ENCODE data around the gene CHMP2A. TPM values are rescaled to one million over a fixed set of nuclear protein-coding genes. Genes with fewer than 3 reads are reported as not detected.

Gene CHMP2A
- total RNA-seq, 3 donors from 2014 or later = 74.6 to 157 (median 92.8) TPM

DNA sequence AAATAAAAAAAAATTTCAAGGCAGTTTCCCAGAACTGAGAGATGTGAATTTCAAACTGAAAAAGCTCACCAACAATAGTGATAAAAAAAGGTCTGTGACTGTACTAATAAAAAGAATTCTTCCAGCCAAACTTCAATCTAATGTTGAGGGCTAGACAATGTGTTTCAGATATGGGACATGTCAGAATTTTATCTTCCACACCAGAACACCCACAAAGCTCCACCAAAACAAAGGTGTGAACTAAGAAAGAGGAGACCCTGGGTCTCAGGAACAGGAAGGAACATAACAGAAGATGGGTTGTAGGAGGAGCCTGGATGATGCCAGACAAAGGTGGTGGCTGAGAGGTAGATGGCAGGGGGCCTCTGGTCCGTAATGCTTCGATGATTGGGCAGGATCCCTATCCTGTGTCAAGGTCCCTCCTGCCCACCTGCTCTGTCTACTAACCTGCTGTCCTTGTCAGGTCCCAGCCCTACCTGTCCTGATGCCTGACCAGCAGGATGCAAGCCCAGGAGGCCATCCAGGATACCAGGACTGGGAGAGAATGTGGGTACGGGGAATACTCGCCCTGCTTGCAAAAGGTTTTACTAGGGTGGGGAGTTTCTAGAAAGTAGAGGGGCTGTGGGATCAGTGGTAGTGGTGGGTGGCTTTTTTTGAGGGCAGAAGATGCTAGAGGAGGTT, 13.7 kb upstream of the CHMP2A start:
- Histone ChIP-seq H3K36me3 (no peaks in the 10 kb centered on the region), H3K4me1 (peaks cover 0 to 8% of the 10 kb centered on the region in 2 donors), H3K27me3 (no peaks in the 10 kb centered on the region), H3K4me3 (no peak overlapping the region), H3K27ac (no peak overlapping the region), H3K9me3 (no peaks in the 10 kb centered on the region)
- TF ChIP-seq POLR2AphosphoS5 (IDR thresholded peaks at IDR 0.05) (no peak), POLR2A (IDR thresholded peaks at IDR 0.05) (no peak), CTCF (IDR thresholded peaks at IDR 0.05) (no peak)
- intact Hi-C loops (cut with DNase I; ENCODE audit: low total_unique reads) = no loop called here
- peak in 1 of 2 donors; percentile 35 for DNase-seq (ENCODE audit: low spot score in 2 of 2)

DNA sequence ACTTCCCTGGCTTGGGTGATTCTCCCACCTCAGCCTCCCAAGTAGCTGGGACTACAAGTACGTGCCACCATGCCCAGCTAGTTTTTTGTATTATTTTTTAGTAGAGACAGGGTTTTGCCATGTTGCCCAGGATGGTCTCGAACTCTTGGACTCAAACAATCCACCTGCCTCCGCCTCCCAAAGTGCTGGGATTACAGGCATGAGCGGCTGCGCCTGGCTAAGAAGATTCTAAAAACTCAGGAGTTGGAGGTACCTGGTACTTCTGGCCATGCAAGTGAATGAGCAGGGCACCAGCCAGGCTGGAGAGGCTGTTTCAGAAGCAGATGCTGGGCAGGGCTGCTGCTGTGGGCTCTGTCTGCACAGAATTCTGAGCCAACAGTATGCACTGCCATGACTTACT, 12.1 kb upstream of the CHMP2A start:
- H3K36me3 ChIP-seq = no peaks in the 10 kb centered on the region
- no peak for TF ChIP-seq POLR2AphosphoS5 (IDR thresholded peaks at IDR 0.05)
- no peak for TF ChIP-seq POLR2A (IDR thresholded peaks at IDR 0.05)
- no peak for TF ChIP-seq CTCF (IDR thresholded peaks at IDR 0.05)
- no peaks in the 10 kb centered on the region for H3K9me3 ChIP-seq
- H3K4me1 ChIP-seq = peaks cover 12 to 13% of the 10 kb centered on the region in 2 donors
- H3K4me3 ChIP-seq = no peak overlapping the region
- intact Hi-C loops (cut with DNase I; ENCODE audit: low total_unique reads) = no loop called here
- no peaks in the 10 kb centered on the region for H3K27me3 ChIP-seq
- peak in 1 of 2 donors; percentile 15 for DNase-seq (ENCODE audit: low spot score in 2 of 2)
- H3K27ac ChIP-seq = no peak overlapping the region

- no peaks in the 10 kb centered on the region for H3K9me3 ChIP-seq
Measured at GRCh38 chr19:58563823-58564222, 8.9 kb upstream of the CHMP2A start.

GRCh38 chr19:58563034-58563573, 8.2 kb upstream of the CHMP2A start:
- DNase-seq (ENCODE audit: low spot score in 2 of 2) = no peak
- Histone ChIP-seq H3K4me1 (peaks cover 17 to 20% of the 10 kb centered on the region in 2 donors), H3K4me3 (peak overlapping the region; percentile 32 to 80 (median 57)), H3K9me3 (no peaks in the 10 kb centered on the region), H3K36me3 (no peaks in the 10 kb centered on the region), H3K27me3 (no peaks in the 10 kb centered on the region), H3K27ac (peak overlapping the region; percentile 68 to 86)
- intact Hi-C loops (cut with DNase I; ENCODE audit: low total_unique reads) = no loop called here
- TF ChIP-seq POLR2A (IDR thresholded peaks at IDR 0.05) (no peak), CTCF (IDR thresholded peaks at IDR 0.05) (no peak), POLR2AphosphoS5 (IDR thresholded peaks at IDR 0.05) (no peak)

More at GRCh38 chr19:58563823-58564222, 8.9 kb upstream of the CHMP2A start:
- peaks cover 17 to 20% of the 10 kb centered on the region in 2 donors for H3K4me1 ChIP-seq
- no peaks in the 10 kb centered on the region for H3K27me3 ChIP-seq
- intact Hi-C loops (cut with DNase I; ENCODE audit: low total_unique reads) = no loop called here
- H3K4me3 ChIP-seq = no peak overlapping the region
- TF ChIP-seq POLR2A (IDR thresholded peaks at IDR 0.05) (no peak), POLR2AphosphoS5 (IDR thresholded peaks at IDR 0.05) (no peak), CTCF (IDR thresholded peaks at IDR 0.05) (no peak)
- H3K27ac ChIP-seq = no peak overlapping the region
- peak in 1 of 2 donors; percentile 15 for DNase-seq (ENCODE audit: low spot score in 2 of 2)
- H3K36me3 ChIP-seq = no peaks in the 10 kb centered on the region

Data from breast epithelium (tissue), 4 donors.